Thymus (tissue), 11 donors: ENCODE results near the gene TNRC18. TPM values are rescaled to one million over a fixed set of nuclear protein-coding genes. Genes with fewer than 3 reads are reported as not detected.

Source experiments
- DNase-seq, 9 donors: peaks; one replicate each; pipeline ENCODE4 v3.0.0-alpha.2; 2013; ENCODE audit warnings: low spot score in 9 of 9, low read depth in 6 of 9, missing footprints in 1 of 9
- H3K27ac ChIP-seq, 2 donors: one replicate each; pipeline ENCODE4 v1.5.1; 2013; ENCODE audit warnings: control low read depth in 1 of 2, low read depth in 1 of 2, low read length in 1 of 2, mild to moderate bottlenecking in 1 of 2, moderate library complexity in 1 of 2
- H3K27me3 ChIP-seq, 2 donors: one replicate each; pipeline ENCODE4 v1.5.1; 2013; ENCODE audit warnings: low read length in 1 of 2; ENCODE audit not compliant: control insufficient read depth in 2 of 2, insufficient read depth in 1 of 2
- H3K36me3 ChIP-seq, 2 donors: one replicate each; pipeline ENCODE4 v1.5.1; 2013; ENCODE audit warnings: low read length in 1 of 2, mild to moderate bottlenecking in 1 of 2, moderate library complexity in 1 of 2; ENCODE audit not compliant: control insufficient read depth in 2 of 2, insufficient read depth in 2 of 2
- H3K4me1 ChIP-seq, 2 donors: one replicate each; pipeline ENCODE4 v1.5.1; 2013; ENCODE audit warnings: low read length in 2 of 2; ENCODE audit not compliant: control insufficient read depth in 2 of 2, insufficient read depth in 2 of 2
- H3K4me3 ChIP-seq, 2 donors: one replicate each; pipeline ENCODE4 v1.5.1; 2013; ENCODE audit warnings: low read length in 2 of 2, control low read depth in 1 of 2, mild to moderate bottlenecking in 1 of 2
- H3K9me3 ChIP-seq, 2 donors: one replicate each; pipeline ENCODE4 v1.5.1; 2013; ENCODE audit warnings: low read length in 1 of 2, mild to moderate bottlenecking in 1 of 2; ENCODE audit not compliant: control insufficient read depth in 2 of 2, insufficient read depth in 1 of 2
- WGBS: extraction: QIAGEN DNeasy Blood & Tissue Kit; methylation state at CpG from one replicate; pipeline ENCODE4 v1.1.7; 2013; 5-methylcytosine and 5-hydroxymethylcytosine counted together
- polyA plus RNA-seq: library from polyadenylated mRNA; stranded (reverse); fragments of 200-250 nt; gene quantifications from one replicate; pipeline ENCODE4 v1.2.3, GENCODE V29; 2013
- total RNA-seq: library from RNA; stranded (reverse); fragments of 120-200 nt; gene quantifications from one replicate; pipeline ENCODE4 v1.2.4, GENCODE V29; 2013
- donor health status: healthy.

TNRC18 gene
- total and polyA plus RNA-seq, 2 donors: 8.5 to 26.2 TPM

DNA sequence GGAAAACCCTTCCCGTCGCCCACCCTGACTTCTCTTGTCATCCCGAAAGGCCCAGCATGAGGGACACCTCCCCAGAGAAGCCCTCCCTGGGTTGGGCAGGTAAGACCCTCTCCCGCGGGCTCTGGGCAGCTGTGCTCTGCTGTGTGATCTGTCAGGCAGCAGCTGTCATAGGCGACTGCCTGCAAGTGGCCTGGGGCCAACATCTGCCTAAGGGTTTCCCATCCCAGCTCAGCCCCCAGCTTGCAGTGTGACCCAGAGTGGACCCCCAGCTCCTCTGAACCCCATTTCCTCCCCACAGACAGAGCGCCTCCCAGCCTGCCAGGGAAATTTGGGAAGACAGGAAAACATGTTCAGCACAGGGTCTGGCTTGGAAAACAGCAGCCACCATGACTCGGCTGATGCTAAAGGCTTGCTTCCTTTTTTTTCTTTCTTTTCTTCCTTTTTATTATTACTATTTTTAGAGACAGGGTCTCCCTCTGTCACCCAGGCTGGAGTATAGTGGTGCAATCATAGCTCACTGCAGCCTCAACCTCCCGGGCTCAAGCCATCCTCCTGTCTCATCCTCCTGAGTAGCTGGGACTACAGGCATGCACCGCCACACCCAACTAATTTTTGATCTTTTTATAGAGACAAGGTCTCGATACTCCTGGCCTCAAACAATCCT lies 18.3 kb upstream of the TNRC18 start:
- no peaks in the 10 kb centered on the region for H3K36me3 ChIP-seq
- no peak for DNase-seq
- no peak overlapping the region for H3K4me3 ChIP-seq
- no peaks in the 10 kb centered on the region for H3K27me3 ChIP-seq
- H3K9me3 ChIP-seq: peaks cover 1 to 11% of the 10 kb centered on the region in 2 donors
- WGBS: 56% methylated on average over 11 of the region's 11 CpGs
- H3K4me1 ChIP-seq: peaks cover 0 to 14% of the 10 kb centered on the region in 2 donors
- no peak overlapping the region for H3K27ac ChIP-seq

DNA sequence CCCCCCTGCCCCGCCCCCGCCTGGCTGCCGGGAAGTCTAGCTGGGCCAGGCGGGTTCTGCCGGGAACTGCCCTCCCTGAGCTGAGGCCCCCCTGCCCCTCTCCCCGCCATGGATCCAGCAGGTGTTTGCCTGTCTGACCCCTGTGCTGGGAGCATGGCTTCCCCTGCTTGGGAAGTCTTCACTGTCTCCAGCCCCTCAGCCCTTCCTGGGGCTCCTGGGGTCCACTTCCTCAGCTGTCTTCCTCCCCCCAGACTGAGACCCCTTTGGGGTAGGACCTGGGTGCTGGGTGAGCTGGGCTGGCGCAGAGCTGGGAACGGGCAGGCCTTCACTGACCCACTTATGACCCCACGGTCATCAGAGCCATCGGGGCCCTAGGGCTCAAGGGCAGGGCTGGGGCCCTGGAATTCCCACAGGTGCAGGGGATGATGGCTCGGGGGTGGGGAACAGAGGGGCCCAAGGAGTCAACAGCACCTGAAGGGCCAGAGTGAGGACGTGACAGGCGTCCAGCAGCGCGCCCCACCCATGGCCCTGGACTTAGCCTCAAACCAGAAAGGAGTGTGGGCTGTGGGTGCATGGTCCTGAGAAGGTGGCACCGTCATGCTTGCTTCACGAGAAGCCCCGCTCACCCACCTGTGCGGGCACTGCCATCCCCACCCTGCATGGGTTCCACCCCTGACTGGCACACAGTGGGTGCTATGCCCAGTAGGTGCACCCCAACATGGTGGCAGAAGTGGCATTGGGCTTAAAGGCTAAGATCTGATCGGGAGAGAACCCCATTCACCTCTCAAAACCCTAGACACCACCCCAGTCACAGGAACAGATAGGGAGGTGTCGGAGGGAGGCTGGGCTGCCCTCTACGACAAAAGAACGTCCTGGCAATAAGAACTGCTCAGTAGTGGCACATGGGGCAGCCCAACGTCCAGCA lies 16.2 kb upstream of the TNRC18 start:
- Histone ChIP-seq H3K4me3 (no peak overlapping the region), H3K9me3 (peaks cover 1 to 15% of the 10 kb centered on the region in 2 donors), H3K27me3 (no peaks in the 10 kb centered on the region), H3K4me1 (peaks cover 0 to 11% of the 10 kb centered on the region in 2 donors), H3K36me3 (no peaks in the 10 kb centered on the region), H3K27ac (no peak overlapping the region)
- DNase-seq: no peak
- 94% methylated on average over 24 of the region's 24 CpGs for WGBS

DNA sequence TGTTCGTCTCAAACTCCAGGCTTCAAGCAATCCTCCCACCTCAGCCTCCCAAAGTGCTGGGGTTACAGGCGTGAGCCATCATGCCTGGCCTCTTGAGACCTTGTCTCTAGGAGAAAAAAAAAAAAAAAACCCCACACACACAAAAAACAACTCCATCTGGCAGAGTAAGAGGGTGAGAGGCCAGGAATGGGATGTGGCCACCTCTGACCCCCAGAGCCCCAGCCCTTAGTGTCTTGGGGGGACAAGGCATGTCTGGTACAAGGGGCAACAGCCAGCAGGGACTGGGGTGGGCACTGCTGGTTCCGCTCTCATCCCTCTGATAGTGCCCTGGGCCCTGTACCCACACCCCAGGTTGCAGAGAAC lies 15.6 kb upstream of the TNRC18 start:
- no peak for DNase-seq
- Histone ChIP-seq H3K4me3 (no peak overlapping the region), H3K27ac (no peak overlapping the region), H3K36me3 (no peaks in the 10 kb centered on the region), H3K27me3 (peaks cover 0 to 2% of the 10 kb centered on the region in 2 donors), H3K4me1 (peaks cover 0 to 11% of the 10 kb centered on the region in 2 donors), H3K9me3 (peaks cover 1 to 15% of the 10 kb centered on the region in 2 donors)
- 90% methylated on average over 3 of the region's 3 CpGs for WGBS

DNA sequence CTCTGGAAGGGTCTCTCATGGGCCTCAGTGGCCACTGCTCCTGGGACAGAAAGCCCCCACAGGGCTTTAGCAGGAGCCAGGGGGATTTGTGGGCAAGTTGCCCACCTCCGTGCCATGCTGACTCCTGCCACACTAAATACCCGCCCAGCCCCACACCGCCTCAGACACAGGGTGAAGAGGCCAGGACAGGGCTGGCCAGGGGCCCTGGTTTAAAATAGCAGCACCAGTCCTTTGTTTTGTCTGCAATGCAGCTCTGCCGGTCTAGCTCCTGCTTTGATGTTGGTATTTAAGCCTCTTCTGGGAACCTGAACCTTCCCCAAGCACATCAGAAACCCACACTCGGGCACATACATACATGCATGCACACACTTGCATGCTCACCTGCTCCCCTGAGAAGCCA lies 14.4 kb upstream of the TNRC18 start:
- WGBS: 84% methylated on average over 5 of the region's 5 CpGs
- peaks cover 0 to 11% of the 10 kb centered on the region in 2 donors for H3K4me1 ChIP-seq
- no peak overlapping the region for H3K4me3 ChIP-seq
- H3K27ac ChIP-seq: no peak overlapping the region
- peaks cover 4 to 20% of the 10 kb centered on the region in 2 donors for H3K9me3 ChIP-seq
- H3K27me3 ChIP-seq: peaks cover 0 to 6% of the 10 kb centered on the region in 2 donors
- no peaks in the 10 kb centered on the region for H3K36me3 ChIP-seq
- no peak for DNase-seq

DNA sequence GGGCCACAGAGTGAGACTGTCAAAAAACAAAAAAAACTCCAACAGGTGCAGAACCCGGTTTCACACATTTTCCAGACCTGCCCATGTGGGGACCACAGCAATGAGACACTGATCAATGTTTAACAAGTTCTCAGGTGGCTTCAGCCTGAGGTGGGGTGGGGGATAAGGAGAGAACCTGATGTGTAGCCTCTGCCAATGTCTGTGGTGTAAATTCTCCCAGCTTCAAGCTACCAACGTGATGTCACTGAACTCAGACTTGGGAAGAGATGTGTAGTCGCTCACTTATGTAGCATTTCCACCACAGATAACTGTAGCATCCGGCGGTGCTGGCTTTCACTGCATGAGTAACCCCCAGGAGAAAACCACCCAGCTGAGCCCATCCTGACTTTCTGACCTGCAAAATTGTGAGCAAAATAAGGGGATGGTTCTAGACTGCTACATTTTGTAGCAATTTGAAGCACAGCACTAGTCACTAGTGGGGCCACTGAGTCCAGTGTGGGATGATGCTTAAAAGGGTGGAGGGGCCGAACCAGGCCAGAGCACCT lies 13.8 kb upstream of the TNRC18 start:
- peaks cover 4 to 21% of the 10 kb centered on the region in 2 donors for H3K9me3 ChIP-seq
- H3K27me3 ChIP-seq: peaks cover 0 to 9% of the 10 kb centered on the region in 2 donors
- H3K4me1 ChIP-seq: peaks cover 0 to 11% of the 10 kb centered on the region in 2 donors
- H3K4me3 ChIP-seq: no peak overlapping the region
- H3K36me3 ChIP-seq: no peaks in the 10 kb centered on the region
- no peak overlapping the region for H3K27ac ChIP-seq
- DNase-seq: no peak
- 97% methylated on average over 6 of the region's 6 CpGs for WGBS

DNA sequence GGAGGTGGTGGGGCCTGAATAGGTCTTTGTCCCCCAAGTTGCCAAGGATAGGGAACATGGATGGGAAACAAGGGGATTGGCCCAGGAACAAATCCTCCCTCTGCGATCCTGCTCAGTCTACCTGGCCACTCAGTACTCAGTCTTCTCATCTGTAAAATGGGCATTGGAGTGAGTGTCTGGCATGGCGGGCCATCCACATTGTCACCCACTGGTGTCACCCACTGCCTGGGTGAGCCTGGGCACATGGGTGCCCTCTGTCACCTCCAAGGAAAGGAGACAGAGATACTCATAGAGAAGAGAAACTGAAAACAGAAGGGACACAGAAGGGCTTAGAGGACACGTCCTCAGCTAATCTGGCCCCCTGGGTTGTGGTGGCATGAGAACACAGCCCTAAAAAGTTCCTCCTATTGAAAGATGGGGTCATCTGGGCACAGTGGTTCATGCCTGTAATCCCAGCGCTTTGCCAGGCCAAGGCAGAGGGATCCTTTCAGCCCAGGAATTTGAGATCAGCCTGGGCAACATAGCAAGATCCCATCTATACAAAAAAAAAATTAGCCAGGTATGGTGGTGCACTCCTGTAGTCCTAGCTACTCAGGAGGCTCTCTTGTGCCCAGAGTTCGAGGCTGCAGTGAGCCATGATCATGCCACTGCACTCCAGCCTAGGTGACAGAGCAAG lies 12.5 kb upstream of the TNRC18 start:
- Histone ChIP-seq H3K4me3 (no peak overlapping the region), H3K36me3 (no peaks in the 10 kb centered on the region), H3K27me3 (peaks cover 0 to 16% of the 10 kb centered on the region in 2 donors), H3K27ac (no peak overlapping the region), H3K4me1 (peaks cover 0 to 3% of the 10 kb centered on the region in 2 donors), H3K9me3 (peaks cover 4 to 21% of the 10 kb centered on the region in 2 donors)
- 98% methylated on average over 5 of the region's 5 CpGs for WGBS
- no peak for DNase-seq

DNA sequence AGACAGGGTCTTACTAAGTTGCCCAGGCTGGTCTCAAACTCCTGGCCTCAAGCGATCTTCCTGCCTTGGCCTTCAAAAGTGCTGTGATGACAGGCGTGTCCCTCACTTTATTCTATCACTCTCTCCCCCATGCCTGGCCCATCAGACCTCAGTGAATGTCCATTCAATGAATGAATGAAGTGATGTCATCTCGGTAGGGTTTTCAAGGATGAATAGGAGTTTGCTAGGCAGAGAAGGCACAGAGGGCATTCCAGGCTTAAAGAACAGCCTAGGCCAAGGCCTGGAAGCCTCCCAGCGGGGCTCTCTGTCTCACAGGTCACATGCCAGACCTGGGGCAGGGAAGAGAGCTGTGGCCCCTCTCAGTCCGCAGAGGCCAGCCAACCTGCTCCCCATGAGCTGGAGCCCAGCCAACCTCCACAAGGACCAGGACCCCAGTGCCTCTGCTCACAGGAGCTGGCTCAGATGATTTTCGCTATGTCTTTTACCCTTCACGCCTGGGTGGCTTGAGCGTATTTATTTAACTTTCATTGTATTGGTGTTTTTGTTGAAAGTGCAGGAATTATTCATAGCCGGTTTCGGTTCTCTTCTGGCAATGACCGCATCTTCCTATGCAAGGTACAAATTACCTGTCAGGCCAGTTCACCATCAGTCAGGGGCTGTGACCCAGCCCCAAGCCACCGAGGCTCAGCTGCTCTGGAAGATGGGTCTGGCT lies 11.8 kb upstream of the TNRC18 start:
- Histone ChIP-seq H3K27me3 (peaks cover 3 to 23% of the 10 kb centered on the region in 2 donors), H3K9me3 (peaks cover 4 to 22% of the 10 kb centered on the region in 2 donors), H3K4me1 (peaks cover 0 to 7% of the 10 kb centered on the region in 2 donors), H3K36me3 (no peaks in the 10 kb centered on the region), H3K4me3 (no peak overlapping the region), H3K27ac (no peak overlapping the region)
- no peak for DNase-seq
- 97% methylated on average over 12 of the region's 12 CpGs for WGBS

DNA sequence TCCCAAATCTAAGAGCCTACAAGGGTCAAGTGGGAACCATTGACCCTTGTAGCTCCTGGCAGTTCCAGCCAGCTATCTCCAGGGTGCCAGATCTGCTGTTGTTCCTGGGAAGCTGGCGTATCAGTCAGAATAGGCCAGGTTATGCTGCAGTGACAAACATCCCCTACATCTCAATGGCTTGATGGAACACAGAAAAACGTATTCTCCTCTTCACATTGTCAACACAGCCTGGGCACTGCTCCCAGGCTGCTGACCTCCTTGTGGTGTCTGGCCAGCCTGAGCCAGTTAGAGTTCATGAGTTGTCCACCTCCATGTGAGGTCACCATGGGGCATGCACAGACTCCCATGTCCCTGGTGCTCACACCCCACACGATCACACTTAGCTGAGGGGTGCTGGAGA lies 9.5 kb upstream of the TNRC18 start:
- H3K27ac ChIP-seq: no peak overlapping the region
- DNase-seq: no peak
- peaks cover 4 to 31% of the 10 kb centered on the region in 2 donors for H3K9me3 ChIP-seq
- no peak overlapping the region for H3K4me3 ChIP-seq
- no peaks in the 10 kb centered on the region for H3K36me3 ChIP-seq
- peaks cover 20 to 45% of the 10 kb centered on the region in 2 donors for H3K27me3 ChIP-seq
- H3K4me1 ChIP-seq: peaks cover 13 to 25% of the 10 kb centered on the region in 2 donors
- 98% methylated on average over 3 of the region's 3 CpGs for WGBS
